ENCODE data around the gene PIK3R1.

The PIK3R1 gene

DNA sequence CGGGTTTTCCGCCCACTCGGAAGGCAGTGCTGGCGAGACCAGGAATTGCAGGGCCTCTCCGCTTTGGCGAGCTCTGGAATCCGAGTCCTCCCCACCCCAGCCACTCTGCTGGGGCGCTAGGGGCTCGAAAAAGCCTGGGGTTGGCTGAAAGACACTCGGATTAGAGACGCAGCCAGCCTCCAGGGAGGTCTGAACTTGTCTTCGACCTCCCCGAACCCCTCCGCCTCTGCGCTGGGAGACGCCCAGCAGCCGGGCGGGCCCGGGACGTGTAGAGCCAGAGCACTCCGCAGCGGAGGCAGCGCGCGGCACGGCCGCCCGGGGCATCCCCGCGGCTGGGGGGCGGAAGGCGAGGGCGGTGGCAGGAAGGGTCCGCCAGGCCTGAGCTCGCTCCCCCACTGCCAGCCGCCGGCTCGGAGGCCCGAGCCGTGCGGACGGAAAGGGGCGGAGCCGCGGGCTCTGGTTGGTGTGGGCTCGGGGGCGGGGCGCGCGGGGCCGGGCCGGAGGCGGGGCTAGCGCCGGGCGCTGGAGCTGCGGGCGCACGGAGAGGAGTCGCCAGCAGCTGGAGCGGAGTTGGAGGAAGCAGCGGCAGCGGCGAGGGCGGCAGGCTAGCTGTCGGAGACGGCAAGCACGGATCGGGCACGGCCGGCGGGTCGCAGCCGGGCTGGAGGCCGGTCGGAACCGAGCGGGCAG, at the start of gene PIK3R1:
Gene PIK3R1, plus strand, starts transcription at position 549 of the 690 bp plus-strand sequence. CDS start 10,920 bp downstream, outside the sequence.
- peak; percentile 62 for DNase-seq

DNA sequence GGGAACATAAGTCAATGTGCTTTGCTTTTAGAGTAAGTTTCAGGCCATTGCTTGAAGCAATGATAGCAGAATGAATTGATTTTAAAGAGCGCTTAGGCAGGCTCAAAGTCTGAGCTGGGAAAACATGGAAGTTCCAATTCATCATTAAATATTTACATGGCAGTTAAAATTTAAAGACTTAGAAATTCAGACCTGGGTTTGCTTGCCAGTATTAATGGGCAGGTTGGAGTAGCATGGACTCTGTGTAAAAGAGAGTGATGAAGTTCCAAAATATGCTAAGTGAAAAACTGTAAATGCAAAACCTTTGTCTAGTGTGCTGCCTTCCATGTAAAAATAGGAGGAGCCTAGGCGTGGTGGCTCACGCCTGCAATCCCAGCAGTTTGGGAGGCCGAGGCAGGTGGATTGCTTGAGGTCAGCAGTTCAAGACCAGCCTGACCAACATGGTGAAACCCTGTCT, 48.3 kb upstream of the PIK3R1 start:
- no peak for DNase-seq

DNA sequence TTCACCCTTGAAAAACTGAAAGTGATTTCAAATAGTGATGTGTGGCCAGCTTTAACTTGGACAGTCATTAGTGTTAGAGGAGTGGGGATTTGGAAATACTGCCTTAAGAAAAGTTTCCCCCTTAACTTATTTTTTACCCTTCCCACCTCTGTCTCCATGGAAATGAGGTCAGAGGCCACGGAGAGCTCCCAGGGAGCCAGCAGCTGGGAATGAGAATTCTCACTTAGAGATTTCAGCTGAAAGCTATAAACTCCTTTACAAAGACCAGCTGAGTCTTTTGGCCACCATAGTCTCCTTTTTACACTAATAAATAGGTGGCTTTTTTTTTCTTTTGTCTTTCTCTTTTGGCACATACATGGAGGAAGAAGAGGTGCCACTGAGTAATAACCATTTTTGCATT, 45.7 kb upstream of the PIK3R1 start:
- DNase-seq = no peak

DNA sequence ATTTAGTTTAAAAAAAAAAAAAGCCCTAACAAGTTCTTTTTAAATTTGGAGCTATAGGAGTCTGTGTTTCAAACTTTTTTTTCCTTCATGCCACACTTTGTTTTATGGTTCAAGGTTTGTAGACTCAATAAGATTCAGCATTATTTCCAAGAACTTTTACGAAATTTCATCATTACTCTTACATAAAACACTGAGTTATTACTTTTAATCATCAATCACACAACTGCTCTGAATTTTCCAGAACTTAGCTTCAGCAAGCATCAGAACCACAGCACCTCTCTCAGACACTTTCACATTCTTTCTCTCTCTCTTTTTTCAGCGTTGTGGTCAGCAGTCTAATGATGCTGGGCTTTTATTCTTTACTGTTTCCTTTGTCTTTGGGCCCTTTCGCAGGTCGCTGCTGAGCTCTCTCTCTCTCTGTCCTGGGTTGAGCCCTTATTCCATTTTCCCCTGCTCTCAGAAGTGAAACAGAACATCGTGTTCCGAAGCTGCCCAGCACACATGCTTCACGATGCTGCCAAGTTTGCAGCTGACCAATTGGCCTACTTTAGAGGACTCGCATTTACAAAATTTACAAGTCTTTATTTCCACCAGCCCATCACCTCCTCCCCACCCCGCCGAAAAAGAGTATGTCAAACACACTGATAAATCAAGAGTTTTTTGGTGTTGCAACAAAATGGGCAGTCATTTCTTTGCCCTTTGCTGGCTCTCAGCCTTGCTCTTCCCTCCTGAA, 44.6 kb upstream of the PIK3R1 start:
- no peak for DNase-seq

DNA sequence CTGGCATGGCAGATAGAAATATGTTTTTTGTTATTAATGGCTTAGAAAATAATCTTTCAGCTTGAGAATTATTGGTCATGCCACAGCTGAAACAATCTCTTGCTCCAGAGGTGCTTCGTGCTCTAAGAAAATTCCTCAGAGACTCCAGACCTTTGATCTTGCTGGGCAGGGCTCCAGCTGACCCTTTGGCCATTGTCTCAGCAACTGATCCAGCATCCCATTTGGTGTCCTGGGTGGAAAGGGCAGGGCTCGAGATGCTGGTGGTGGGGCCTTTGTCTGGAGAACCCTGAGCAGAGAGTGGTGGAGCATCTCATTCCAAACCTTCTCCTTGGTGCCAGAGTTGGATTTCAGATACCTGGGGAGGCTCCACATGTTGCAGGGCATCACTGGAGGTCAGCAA, 43.2 kb upstream of the PIK3R1 start:
- DNase-seq = no peak

DNA sequence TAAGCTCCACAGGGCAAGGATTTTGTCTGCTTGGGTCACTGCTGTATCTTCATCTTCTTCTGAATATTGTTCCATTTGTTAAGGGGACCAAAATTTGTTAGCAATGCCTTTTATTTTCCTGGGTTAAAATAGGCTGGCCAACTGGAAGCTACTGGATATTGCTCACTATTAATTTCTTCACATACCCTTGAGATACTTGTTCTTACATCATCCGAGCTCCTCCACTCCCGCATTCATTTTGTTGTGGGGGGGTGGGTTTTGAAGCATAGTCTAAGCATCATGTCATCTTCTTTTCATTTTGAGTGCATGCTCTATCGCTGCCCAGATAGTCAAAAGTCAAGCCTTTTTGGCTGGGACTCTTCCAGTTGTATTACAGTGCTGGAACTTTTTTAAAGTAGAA, 42.5 kb upstream of the PIK3R1 start:
- DNase-seq = no peak

DNA sequence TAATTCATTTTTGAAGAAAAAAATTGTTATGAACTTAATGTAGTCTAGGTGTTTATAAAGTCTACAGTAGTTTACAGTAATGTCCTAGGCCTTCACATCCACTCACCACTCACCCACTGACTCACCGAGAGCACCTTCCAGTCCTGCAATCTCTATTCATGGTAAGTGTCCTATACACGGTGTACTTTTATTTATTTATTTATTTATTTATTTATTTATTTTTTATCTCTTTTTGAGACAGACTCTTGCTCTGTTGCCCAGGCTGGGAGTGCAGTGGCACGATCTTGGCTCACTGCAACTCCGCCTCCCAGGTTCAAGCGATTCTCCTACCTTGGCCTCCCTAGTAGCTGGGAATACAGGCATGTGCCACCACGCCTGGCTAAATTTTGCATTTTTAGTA, 39.3 kb upstream of the PIK3R1 start:
- DNase-seq = no peak

DNA sequence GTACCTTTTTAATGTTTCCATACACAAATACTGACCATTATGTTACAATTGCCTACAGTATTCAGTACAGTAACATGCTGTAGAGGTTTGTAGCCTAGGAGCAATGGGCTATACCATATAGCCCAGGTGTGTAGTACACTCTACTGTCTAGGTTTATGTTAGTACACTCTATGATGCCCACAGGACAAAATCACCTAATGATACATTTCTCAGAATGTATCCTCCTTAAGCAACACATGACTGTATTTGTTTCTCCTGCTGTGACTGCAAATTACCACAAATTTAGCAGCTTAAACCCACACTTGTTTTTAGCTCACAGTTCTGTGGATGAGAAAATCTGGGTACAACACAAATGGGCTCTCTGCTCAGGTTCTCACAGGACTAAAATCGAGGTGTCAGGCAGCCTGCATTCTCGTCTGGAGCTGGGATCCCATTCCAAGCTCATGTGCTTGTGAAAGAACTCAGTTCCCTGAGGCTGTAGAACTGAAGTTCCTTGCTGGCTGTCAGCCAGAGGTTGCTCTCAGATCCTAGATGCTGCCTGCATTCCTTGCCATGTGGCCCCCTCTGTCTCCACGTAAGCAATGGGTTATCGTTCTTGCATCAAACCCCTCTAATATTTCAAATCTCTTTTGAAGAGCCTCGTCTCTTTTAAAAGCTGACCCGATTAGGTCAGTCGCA, 38.6 kb upstream of the PIK3R1 start:
- no peak for DNase-seq

DNA sequence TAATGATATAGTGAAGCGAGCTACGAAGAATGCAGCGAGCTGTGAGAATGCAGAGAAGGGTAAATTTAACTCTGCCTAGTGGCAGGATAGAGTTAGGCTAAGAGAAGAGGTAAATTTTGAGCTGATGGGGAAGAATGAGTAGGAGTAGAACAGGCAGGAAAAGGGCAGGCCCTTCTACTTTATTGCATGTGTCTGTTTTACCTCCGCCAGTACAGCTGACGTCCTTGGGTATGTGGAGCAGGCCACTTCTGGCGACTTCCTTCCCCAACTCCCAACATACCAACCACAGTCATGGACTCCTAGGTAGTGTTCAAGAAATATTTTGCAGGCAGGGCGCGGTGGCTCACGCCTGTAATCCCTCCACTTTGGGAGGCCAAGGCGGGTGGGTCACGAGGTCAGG, 37.9 kb upstream of the PIK3R1 start:
- no peak for DNase-seq

DNA sequence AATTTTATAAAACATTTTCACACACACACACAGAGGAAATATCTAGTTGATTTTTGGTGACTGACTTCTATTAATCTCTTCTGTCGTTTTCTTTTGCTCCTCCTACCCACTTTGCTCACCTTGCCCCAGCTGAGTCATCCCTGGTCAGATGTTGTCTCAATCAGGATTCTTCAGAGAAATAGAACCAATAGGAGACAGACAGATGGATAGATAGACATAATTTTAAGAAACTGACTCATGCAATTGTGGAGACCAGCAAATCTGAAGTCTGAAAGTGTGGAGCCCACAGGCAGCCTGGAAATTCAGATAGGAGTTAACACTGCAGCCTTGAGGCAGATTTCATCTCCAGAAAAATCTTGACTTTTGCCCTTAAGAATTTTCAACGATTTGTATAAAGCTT, 37.0 kb upstream of the PIK3R1 start:
- no peak for DNase-seq

DNA sequence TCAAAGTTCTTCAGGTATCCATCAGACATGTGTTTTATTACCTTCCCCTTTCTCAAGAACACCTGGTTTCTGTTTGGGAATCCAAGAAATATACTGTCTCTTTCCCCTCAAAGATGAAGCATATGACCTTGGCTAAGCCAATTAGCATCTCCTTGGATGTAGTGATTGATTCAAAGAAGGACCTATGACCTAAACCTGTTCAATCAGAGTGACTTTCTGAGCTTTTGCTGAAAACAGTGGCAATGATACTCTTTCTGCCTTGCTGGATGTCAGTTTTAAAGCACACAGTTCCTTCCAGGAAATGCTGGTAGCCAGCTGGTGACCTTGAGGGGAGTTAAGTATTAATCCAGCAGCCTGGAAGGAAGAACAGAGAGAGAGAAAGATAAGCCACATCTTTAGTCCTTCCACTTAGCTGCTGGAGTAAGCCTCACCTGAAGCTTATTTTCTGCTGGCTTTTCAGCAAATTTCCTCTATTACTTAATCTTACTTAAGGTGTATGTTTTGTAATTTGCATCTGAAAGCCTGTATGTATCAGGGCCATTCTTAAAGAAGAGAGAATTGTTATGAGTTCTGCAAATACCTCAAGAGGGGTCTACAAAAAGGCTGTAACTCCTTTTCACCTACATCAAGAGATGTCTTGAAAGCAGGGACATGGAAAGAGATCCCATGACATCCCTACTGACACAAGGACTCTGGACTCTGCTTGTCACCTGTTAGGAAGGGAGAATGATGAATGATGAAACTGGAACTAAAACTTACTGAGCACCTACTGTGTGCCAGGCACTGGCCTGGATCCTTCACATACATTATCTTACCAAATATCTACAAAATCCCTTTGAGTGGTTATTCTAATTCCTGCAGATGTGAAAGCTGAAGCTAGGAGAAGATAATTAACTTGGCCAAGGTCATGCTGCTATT, 35.2 kb upstream of the PIK3R1 start:
- no peak for DNase-seq

DNA sequence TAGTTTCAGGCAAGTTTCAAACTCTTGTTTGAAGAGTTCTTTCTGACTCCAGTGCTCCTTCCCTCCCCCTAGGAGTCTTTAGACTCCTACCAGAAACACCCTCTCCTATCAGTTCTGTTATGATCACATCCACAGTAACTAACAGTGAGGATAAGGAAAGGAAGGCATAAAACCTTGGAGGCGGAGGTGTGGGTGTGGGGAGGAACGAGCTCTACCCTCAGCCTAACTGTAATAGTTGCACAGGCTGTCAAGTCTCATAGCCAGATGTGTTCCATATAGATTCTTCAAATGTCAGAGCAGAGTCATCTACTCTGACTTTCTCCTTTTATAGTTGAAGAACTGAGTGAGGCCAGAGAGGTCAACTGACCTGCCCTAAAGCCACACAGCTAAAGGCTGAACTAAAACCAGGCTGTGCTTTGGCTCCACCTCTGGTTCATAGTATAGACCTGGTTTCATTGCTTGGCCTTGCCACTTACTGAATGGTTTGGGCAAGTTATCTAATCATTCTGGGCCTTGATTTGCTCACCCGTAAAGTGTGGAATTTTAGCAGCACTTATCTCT, 34.4 kb upstream of the PIK3R1 start:
- DNase-seq = no peak

DNA sequence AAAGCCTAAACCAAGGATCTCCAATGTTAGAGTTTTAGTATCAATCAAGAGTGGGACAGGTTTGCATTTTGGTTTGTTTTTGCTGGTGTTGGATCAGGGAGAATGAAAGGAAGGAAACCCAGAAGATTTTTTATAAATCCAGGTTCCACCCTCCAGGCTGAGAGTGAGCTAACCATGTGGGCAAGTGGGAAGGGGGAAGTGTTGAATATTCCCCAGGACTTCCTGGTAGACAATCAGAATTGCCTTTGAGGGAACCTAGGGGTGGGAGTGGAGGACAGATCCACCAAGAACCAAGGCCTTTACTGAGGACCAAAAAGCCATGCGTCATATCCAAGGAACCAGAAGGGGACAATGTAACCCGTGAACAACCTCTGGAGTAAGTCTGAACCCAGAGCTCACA, 33.5 kb upstream of the PIK3R1 start:
- DNase-seq = no peak

DNA sequence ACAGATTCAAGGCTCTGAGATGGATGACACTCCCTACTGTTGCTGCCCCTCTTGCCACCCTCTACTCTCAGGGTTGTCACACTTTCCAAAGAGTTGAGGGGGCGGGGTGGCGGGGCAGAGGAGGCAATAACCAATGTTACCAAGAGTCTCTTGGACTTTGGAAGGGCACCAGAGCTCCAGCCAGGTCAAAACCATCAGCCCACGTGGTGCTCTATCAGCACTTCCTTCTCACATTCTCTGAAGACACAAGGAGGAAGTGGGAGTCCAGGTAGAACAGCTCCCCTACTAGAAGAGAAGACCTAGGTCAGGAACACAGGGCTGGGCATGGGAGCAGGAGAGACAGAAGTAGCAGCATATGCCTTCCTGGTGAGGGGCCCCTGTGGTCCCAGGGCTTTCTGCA, 33.0 kb upstream of the PIK3R1 start:
- DNase-seq = no peak

DNA sequence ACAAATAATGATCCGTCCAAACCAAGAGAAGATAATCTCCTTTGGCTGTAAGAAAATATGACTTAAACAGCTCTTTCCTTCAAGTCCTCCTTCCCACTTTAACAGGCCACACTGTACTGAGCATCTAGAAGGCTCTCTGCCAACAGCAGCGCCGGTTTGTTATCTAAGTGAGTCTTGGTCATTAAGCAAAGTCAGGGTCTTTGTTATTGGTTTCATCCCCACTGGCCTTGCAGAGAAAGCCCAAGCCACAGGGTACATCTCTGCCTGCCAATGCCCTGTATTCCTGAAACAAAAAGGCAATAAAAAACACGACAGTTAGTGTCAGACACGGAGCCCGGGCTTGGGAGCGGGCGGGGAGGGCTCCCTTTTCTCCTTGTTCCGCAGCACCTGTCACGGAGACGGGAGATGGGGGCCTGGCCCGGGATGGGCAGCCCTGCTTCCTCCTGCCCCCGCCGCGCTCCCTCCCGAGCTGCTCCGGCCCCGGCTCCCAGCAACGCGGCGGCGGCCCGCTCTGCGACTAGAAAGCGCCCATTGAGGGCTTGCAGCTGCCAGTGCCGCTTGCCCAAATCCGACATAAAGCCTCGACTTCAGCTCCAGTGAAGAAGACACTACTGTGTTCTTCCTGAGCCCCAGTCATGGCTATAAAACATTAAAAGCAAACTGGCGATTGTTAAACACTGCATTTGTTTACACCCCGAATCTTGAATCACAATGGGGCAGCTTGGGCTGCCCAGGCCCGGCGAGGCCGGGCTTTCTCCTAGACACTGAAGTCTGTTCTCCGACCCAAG, 28.1 kb upstream of the PIK3R1 start:
- no peak for DNase-seq

DNA sequence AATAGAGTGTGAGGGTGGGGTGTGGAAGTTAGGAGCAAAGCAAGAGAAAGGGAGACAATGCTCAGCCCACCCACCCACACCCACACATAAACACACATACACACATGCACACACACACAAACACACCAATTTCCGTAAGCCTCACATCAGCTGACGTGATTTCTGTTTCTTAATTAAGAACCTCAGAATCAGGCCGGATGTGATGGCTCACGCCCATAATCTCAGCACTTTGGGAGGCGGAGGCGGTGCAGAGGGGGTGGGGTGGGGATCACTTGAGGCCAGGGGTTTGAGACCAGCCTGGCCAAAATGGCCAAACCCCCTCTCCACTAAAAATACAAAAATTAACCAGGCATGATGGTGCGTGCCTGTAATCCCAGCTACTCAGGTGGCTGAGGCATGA, 26.4 kb upstream of the PIK3R1 start:
- DNase-seq = no peak

DNA sequence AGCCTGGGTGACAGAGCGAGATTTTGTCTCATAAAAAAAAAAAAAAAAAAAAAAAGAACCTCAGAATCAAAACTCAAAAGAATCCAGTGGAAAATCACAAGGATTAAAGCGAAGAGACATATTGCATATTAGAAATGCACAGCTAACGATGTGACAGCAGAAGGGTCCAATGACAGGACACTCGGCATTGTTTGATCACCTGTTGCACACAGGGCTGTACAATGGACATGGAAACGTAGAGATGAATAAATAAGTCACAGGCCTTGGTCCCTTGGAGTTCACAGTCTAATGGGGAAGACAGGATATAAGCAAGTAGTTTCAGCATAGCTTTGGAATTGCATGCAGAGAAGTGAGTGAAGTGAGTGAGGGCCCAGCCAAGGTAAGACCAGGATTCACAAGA, 25.9 kb upstream of the PIK3R1 start:
- DNase-seq = no peak

DNA sequence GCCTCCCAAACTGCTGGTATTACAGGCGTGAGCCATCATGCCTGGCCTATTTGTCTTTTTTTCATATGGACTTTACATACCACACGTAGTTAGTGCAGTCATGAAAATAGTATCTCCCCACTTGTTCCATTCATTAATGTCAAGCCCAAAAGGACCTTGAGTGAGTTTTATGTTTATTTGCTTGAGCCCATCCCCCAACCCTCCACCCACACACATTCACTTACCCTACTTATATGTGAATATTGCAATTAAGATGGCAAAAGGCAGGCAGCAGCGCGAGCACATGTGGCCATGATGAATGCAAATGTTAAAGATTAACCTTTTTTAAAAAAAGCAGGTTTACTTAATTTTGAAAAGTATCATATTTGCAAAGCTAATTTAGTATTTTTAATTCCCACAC, 24.9 kb upstream of the PIK3R1 start:
- no peak for DNase-seq

DNA sequence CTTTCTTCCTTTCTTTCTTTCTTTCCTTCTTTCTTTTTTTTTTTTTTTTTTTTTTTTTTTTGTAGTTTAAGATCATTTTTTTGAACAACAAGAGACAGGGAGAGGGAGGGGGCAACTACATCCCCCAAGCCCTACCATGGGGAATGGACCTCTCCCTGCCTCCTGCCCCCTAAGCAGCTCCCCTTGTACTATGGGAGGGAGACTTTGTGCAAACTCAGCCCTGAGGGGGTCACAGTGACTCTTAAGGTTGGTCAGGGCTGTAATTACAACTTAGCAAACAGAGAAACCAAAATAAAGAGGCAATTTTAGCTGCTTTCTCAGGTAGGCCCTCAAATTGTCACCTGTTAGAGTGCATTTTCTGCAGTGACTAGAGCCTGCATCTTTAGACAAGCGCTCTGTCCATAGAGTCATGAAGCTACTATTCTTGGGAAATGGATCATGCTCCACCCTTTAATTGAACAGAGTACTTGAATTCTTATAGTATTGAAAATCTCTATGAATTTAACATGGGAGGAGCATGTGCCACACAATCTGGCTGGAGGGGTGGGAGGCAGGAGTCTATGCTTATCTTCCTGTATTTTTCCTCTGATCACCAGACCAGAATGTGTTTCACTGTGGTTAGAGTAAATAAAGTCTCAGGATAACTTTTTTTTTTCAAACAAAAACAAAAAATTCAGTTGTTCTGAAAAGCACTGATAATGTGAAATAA, 24.3 kb upstream of the PIK3R1 start:
- no peak for DNase-seq

DNA sequence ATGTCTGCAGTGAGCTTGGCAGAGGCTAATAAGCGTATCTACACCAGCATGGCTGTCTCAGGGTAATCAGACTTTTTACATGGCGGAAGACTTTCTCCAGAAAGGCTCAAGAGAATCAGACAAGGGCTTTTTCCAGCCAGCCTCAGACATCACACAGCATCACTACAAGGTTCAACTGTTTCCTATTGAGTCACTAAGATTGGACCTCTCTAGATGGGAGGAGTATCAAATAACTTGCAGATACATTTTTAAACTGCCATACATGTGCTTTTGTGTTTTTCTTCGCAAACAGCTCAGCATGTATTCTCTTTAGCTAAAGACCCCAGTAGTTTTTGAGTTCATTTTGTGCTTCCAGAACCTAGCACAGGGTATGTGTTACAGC, 22.9 kb upstream of the PIK3R1 start:
- DNase-seq = no peak

DNA sequence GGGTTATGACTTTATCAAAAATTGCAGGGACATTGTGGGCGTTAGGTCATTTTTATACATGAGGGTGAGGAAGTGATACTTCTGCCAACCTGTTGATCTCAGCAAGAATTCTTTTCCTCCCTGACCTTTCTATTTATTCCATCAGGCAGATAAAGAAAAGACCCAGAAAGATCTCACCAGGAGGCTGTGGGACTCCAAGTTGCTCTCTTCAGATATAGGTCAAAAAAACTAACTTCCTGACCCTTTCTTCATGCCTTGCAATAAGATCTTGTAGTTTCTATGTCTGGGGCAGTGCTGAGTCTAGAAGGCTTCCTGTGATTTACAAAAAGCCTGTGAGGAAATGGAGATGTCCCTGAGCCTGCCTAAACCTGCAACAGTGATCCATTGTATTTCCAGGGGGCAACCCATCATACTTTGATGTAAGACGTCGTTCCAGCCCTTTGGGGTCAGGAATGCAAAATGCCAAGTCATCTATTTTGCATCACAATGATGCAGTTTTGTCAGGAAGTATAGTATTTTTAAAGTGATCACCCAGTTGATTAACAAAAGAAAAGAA, 22.0 kb upstream of the PIK3R1 start:
- DNase-seq = no peak

All from NCI-H1694 treated with DMSO at 0.1 percent for 48 hours (cell line).